T-helper 1 cell treated with Interleukin-12 subunit alpha and Interleukin-12 subunit beta and Interleukin-4 antibody, amounts not matched to agents 30 μg/mL and 1 μg/mL, for 36 hours (primary cell): ENCODE measurements around the gene TRIM29.

Experiments
- H3K27ac Mint-ChIP-seq: one replicate; pipeline ENCODE4 v1.8.0; 2021; ENCODE audit warnings: mild to moderate bottlenecking, mixed read lengths
- H3K27me3 Mint-ChIP-seq: one replicate; pipeline ENCODE4 v1.8.0; 2021; ENCODE audit warnings: low read depth, mixed read lengths
- H3K36me3 Mint-ChIP-seq: one replicate; pipeline ENCODE4 v1.8.0; 2021; ENCODE audit warnings: low read depth, mixed read lengths
- H3K4me1 Mint-ChIP-seq: one replicate; pipeline ENCODE4 v1.8.0; 2021; ENCODE audit warnings: low read depth, mixed read lengths
- H3K4me3 Mint-ChIP-seq: one replicate; pipeline ENCODE4 v1.8.0; 2021; ENCODE audit warnings: mild to moderate bottlenecking, moderate library complexity, mixed read lengths
- H3K9me3 Mint-ChIP-seq: one replicate; pipeline ENCODE4 v1.8.0; 2021; ENCODE audit warnings: mixed read lengths

TRIM29 gene

GRCh38 chr11:120108154-120108784, 29.6 kb downstream of the TRIM29 start:
- Mint-ChIP-seq H3K27me3 (no peaks in the 10 kb centered on the region), H3K4me1 (no peaks in the 10 kb centered on the region), H3K27ac (no peak overlapping the region), H3K36me3 (no peaks in the 10 kb centered on the region), H3K4me3 (no peak overlapping the region), H3K9me3 (no peaks in the 10 kb centered on the region)

DNA sequence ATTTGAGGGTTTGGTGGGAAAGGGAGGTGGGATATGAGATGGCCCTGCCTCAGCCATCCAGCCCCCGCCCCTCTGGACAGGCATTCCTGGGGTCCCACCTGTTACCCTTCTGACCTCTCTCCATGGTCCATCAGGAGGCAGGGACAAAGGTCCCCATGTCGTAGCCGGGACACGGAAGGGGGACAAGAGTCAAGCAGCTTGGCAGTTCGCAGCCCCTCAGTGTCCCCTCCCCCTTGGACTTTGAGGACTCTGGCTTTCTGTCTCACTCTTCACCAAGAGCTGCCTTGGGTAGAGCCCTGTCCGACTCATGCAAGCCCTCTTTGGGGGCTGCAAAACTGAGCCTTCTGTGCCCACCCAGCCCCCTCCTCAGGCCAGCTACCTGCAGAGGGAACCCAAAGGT, 30.2 kb downstream of the TRIM29 start:
- H3K27ac Mint-ChIP-seq = no peak overlapping the region
- no peaks in the 10 kb centered on the region for H3K27me3 Mint-ChIP-seq
- H3K4me3 Mint-ChIP-seq = no peak overlapping the region
- no peaks in the 10 kb centered on the region for H3K36me3 Mint-ChIP-seq
- no peaks in the 10 kb centered on the region for H3K9me3 Mint-ChIP-seq
- no peaks in the 10 kb centered on the region for H3K4me1 Mint-ChIP-seq

- Mint-ChIP-seq H3K9me3 (no peaks in the 10 kb centered on the region), H3K36me3 (no peaks in the 10 kb centered on the region), H3K4me1 (no peaks in the 10 kb centered on the region), H3K27ac (no peak overlapping the region), H3K4me3 (no peak overlapping the region), H3K27me3 (no peaks in the 10 kb centered on the region)
Observed at GRCh38 chr11:120106354-120107150, 31.4 kb downstream of the TRIM29 start.

DNA sequence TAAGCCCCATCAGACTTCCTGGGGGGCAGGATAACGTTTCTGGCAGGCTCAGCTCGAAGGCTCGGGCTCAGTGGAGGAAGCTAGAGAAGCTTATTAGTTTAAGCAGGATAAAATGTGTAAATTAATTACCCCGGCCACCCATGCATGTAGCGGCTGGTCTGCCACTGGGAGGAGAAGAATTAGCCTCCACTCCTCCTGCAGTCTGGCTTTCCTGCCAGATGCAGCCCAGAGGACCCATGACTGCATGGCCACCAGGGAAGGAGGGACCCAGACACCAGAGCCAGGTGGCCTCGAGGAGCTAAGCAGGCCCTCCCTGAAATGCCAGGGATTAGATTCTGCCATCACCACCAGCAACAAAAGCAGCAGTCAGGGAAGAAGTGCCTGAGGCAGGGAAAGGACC, 32.3 kb downstream of the TRIM29 start:
- Mint-ChIP-seq H3K27ac (no peak overlapping the region), H3K36me3 (no peaks in the 10 kb centered on the region), H3K4me3 (no peak overlapping the region), H3K9me3 (no peaks in the 10 kb centered on the region), H3K27me3 (no peaks in the 10 kb centered on the region), H3K4me1 (no peaks in the 10 kb centered on the region)

GRCh38 chr11:120104041-120104565, 33.8 kb downstream of the TRIM29 start:
- Mint-ChIP-seq H3K36me3 (no peaks in the 10 kb centered on the region), H3K9me3 (no peaks in the 10 kb centered on the region), H3K4me3 (no peak overlapping the region), H3K27ac (no peak overlapping the region), H3K27me3 (no peaks in the 10 kb centered on the region), H3K4me1 (no peaks in the 10 kb centered on the region)

DNA sequence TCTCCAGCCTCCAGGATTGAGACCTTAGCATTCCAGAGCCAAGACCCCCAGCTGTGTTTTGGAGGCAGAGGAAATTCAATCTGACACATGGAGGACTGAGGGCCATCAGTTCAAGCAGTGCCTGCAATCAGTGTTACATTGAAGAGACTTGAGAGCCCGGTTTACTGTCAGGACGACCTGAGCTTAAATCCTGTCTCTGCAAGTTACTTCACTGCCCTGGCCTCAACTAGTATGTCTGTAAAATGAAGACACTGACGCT, 35.1 kb downstream of the TRIM29 start:
- H3K4me3 Mint-ChIP-seq = no peak overlapping the region
- H3K4me1 Mint-ChIP-seq = no peaks in the 10 kb centered on the region
- H3K36me3 Mint-ChIP-seq = no peaks in the 10 kb centered on the region
- H3K27me3 Mint-ChIP-seq = no peaks in the 10 kb centered on the region
- no peaks in the 10 kb centered on the region for H3K9me3 Mint-ChIP-seq
- no peak overlapping the region for H3K27ac Mint-ChIP-seq

- H3K4me1 Mint-ChIP-seq = no peaks in the 10 kb centered on the region
- no peaks in the 10 kb centered on the region for H3K9me3 Mint-ChIP-seq
- H3K27ac Mint-ChIP-seq = no peak overlapping the region
- no peaks in the 10 kb centered on the region for H3K36me3 Mint-ChIP-seq
- no peaks in the 10 kb centered on the region for H3K27me3 Mint-ChIP-seq
- no peak overlapping the region for H3K4me3 Mint-ChIP-seq
Observed at GRCh38 chr11:120102050-120102863, 35.7 kb downstream of the TRIM29 start.

- Mint-ChIP-seq H3K27ac (no peak overlapping the region), H3K36me3 (no peaks in the 10 kb centered on the region)
Observed at GRCh38 chr11:120098503-120099020, 39.4 kb downstream of the TRIM29 start.

GRCh38 chr11:120097721-120098385, 40.1 kb downstream of the TRIM29 start:
- H3K36me3 Mint-ChIP-seq = no peaks in the 10 kb centered on the region
- H3K4me3 Mint-ChIP-seq = no peak overlapping the region
- H3K9me3 Mint-ChIP-seq = no peaks in the 10 kb centered on the region
- H3K27me3 Mint-ChIP-seq = no peaks in the 10 kb centered on the region
- H3K27ac Mint-ChIP-seq = no peak overlapping the region
- no peaks in the 10 kb centered on the region for H3K4me1 Mint-ChIP-seq

More at GRCh38 chr11:120098503-120099020, 39.4 kb downstream of the TRIM29 start:
- Mint-ChIP-seq H3K27me3 (no peaks in the 10 kb centered on the region), H3K4me3 (no peak overlapping the region), H3K9me3 (no peaks in the 10 kb centered on the region), H3K4me1 (no peaks in the 10 kb centered on the region)

DNA sequence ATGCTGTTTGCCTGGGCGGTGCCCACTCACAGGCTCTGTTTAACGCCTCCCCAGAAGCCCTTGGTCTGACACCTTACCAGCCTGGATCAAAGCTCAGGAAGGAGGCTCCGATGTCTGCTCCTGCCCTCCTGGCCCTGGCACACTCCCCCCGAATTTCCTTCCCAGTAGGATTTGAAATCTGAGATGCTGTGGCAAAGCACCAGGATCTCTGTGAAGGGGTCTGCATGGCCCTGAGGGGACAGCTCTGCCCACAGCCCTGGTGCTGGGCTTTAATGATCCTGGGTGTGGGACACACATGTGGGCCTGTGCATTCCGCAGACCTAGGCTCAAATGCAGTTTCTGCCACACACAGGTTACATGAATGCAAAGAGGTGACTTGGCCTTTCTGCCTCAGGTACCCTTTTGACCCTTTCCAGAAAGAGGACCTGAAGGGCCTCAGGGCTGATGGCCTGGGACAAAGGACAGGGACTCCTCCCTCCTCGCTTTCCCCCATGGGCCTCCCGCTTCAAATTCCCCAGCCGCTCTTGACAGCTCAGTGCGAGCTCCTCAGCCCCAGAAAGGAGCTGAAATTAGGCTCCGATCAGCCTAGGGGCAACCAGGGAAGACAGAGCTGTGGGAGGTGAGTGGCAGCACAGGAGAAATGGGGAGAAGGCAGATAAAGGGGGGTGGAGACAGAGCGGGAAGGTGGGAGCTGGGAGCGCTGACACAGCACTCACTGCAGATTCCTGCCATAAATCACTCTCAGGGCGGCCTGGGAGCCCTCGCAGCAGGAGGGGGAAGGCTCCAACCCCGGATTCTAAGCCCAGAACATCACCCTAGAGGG, 41.3 kb downstream of the TRIM29 start:
- H3K27ac Mint-ChIP-seq = no peak overlapping the region
- no peaks in the 10 kb centered on the region for H3K9me3 Mint-ChIP-seq
- no peaks in the 10 kb centered on the region for H3K36me3 Mint-ChIP-seq
- no peak overlapping the region for H3K4me3 Mint-ChIP-seq
- no peaks in the 10 kb centered on the region for H3K4me1 Mint-ChIP-seq
- H3K27me3 Mint-ChIP-seq = no peaks in the 10 kb centered on the region

- H3K36me3 Mint-ChIP-seq = no peaks in the 10 kb centered on the region
- H3K9me3 Mint-ChIP-seq = no peaks in the 10 kb centered on the region
- no peak overlapping the region for H3K27ac Mint-ChIP-seq
Observed at GRCh38 chr11:120095516-120095915, 42.4 kb downstream of the TRIM29 start.

DNA sequence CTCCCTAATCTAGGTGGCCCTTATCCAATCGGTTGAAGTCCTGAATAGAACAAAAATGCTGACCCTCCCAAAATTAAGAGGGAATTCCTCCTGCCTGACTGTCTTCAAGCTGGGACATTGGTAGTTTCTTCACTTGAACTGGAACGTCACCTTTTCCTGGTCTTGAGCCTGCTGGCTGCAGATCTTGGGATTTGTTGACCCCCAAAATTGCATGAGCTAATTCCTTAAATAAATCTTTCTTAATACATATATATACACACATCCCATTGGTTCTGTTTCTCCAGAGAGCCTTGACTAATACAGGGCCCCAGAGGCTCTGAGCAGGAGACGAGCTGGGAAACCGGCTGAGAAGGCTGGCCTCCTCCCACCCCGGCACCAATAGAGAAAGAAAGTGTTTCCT, 46.2 kb downstream of the TRIM29 start:
- H3K4me1 Mint-ChIP-seq = no peaks in the 10 kb centered on the region
- H3K36me3 Mint-ChIP-seq = no peaks in the 10 kb centered on the region
- H3K27me3 Mint-ChIP-seq = no peaks in the 10 kb centered on the region
- H3K4me3 Mint-ChIP-seq = no peak overlapping the region
- H3K9me3 Mint-ChIP-seq = peaks cover under 1% of the 10 kb centered on the region
- no peak overlapping the region for H3K27ac Mint-ChIP-seq

More at GRCh38 chr11:120095516-120095915, 42.4 kb downstream of the TRIM29 start:
- no peaks in the 10 kb centered on the region for H3K4me1 Mint-ChIP-seq
- no peaks in the 10 kb centered on the region for H3K27me3 Mint-ChIP-seq
- no peak overlapping the region for H3K4me3 Mint-ChIP-seq

DNA sequence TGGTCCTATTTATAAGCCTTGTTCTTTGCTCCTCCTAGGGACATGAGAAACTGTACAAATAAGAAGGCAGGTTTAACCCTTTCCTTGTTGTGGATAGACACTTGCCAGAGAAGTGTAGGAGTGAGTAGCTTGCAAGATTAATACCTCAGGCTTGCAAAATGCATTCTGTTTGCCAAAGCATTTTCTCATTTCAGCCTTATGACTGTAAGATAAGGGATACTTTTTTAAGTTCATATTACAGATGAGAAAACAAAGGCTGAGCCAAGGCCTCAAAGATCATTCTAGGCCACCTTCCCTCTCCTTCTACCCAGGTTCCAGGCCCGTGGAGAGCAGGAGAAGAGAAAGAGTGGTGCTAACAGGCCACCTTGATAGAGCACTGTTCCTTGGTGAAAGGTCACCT, 46.8 kb downstream of the TRIM29 start:
- H3K9me3 Mint-ChIP-seq = peaks cover 7% of the 10 kb centered on the region
- no peaks in the 10 kb centered on the region for H3K27me3 Mint-ChIP-seq
- H3K4me3 Mint-ChIP-seq = no peak overlapping the region
- no peaks in the 10 kb centered on the region for H3K4me1 Mint-ChIP-seq
- H3K36me3 Mint-ChIP-seq = no peaks in the 10 kb centered on the region
- no peak overlapping the region for H3K27ac Mint-ChIP-seq
